Prostate gland (tissue), 2 donors: ENCODE data around the gene PTPA.

ENCODE experiments used
- CTCF ChIP-seq, 4 experiments: fragments of 200-600 bp in 2 of 4; fragments of 450-650 bp in 2 of 4; sonication (generic) in 2 of 4; IDR thresholded peaks; 1 replicate in 3 of 4; 2 replicates in 1 of 4; pipeline ENCODE4 v1.5.1; 2016 to 2019; ENCODE audit warnings: antibody characterized with exemption in 4 of 4, mild to moderate bottlenecking in 2 of 4, moderate library complexity in 2 of 4
- POLR2AphosphoS5 ChIP-seq: sonication (generic); formaldehyde crosslinking; IDR thresholded peaks from one replicate; pipeline ENCODE4 v1.6.1; 2017; ENCODE audit warnings: antibody characterized with exemption

GRCh38 chr9:129194221-129194620, 83.0 kb downstream of the PTPA start:
- no peak for TF ChIP-seq POLR2AphosphoS5
- TF ChIP-seq CTCF (IDR thresholded peaks at IDR 0.05), result no peak
